Spleen (tissue), 11 donors: ENCODE results near the gene ZNF525. TPM values are rescaled to one million over a fixed set of nuclear protein-coding genes. Genes with fewer than 3 reads are reported as not detected.
"Not testable (repeated sequence)": the region's sequence is repeated elsewhere in the genome, so short reads cannot be mapped to it uniquely, and the experiment has no call there.

Source experiments
- DNase-seq: peaks from one replicate; pipeline ENCODE4 v3.0.0-alpha.2; 2020
- H3K27ac ChIP-seq, 8 donors: fragments of 200-600 bp; sonication (generic) in 7 of 8; 1 replicate in 4 of 8; 2 replicates in 4 of 8; pipeline versions ENCODE4 v1.5.0 to v1.8.0; 2016 to 2021; ENCODE audit warnings: inconsistent platforms in 4 of 8, mild to moderate bottlenecking in 4 of 8, moderate library complexity in 1 of 8
- H3K27me3 ChIP-seq, 7 donors: fragments of 200-600 bp; sonication (generic) in 6 of 7; replicated peaks in 1 of 7; 1 replicate in 4 of 7; 2 replicates in 3 of 7; pipeline versions ENCODE4 v1.5.0 to v1.8.0; 2016 to 2021; ENCODE audit warnings: inconsistent platforms in 3 of 7, mild to moderate bottlenecking in 1 of 7
- H3K36me3 ChIP-seq, 6 donors: fragments of 200-600 bp; sonication (generic) in 5 of 6; 1 replicate in 4 of 6; 2 replicates in 2 of 6; pipeline versions ENCODE4 v1.5.0 to v1.8.0; 2016 to 2021; ENCODE audit warnings: inconsistent platforms in 2 of 6
- H3K4me1 ChIP-seq, 6 donors: fragments of 200-600 bp; sonication (generic) in 5 of 6; 1 replicate in 3 of 6; 2 replicates in 3 of 6; pipeline versions ENCODE4 v1.5.0 to v1.8.0; 2016 to 2021; ENCODE audit warnings: inconsistent platforms in 3 of 6
- H3K4me3 ChIP-seq, 8 donors: fragments of 200-600 bp; sonication (generic) in 7 of 8; 1 replicate in 4 of 8; 2 replicates in 4 of 8; pipeline versions ENCODE4 v1.5.0 to v1.8.0; 2016 to 2021; ENCODE audit warnings: inconsistent platforms in 4 of 8, mild to moderate bottlenecking in 4 of 8, moderate library complexity in 2 of 8
- H3K9me3 ChIP-seq, 8 donors: fragments of 200-600 bp; sonication (generic) in 7 of 8; 1 replicate in 4 of 8; 2 replicates in 4 of 8; pipeline versions ENCODE4 v1.5.0 to v1.8.0; 2016 to 2021; ENCODE audit warnings: inconsistent platforms in 4 of 8
- CTCF ChIP-seq, 11 experiments: fragments of 200-600 bp in 7 of 11; fragments of 450-650 bp in 4 of 11; sonication (generic) in 4 of 11; IDR thresholded peaks in 8 of 11; conservative IDR thresholded peaks in 3 of 11; 1 replicate in 7 of 11; 2 replicates in 4 of 11; pipeline versions ENCODE4 v1.4.0 to v1.8.0; 2016 to 2021; ENCODE audit warnings: antibody characterized with exemption in 11 of 11, inconsistent platforms in 4 of 11, mild to moderate bottlenecking in 1 of 11
- POLR2A ChIP-seq, 3 donors: fragments of 450-650 bp; IDR thresholded peaks; one replicate each; pipeline ENCODE4 v1.5.1; 2017; ENCODE audit warnings: antibody characterized with exemption in 3 of 3, mild to moderate bottlenecking in 1 of 3
- POLR2AphosphoS5 ChIP-seq, 3 donors: sonication (generic); formaldehyde crosslinking; IDR thresholded peaks; one replicate each; pipeline ENCODE4 v1.5.1; 2017; ENCODE audit warnings: antibody characterized with exemption in 3 of 3
- WGBS, 5 donors: extraction: QIAGEN DNeasy Blood & Tissue Kit in 3 of 5; methylation state at CpG; one replicate each; pipeline versions ENCODE4 v1.1.5 to v1.1.7; 2013 to 2018; 5-methylcytosine and 5-hydroxymethylcytosine counted together
- intact Hi-C: fragments of 100-400 bp; cut with DNase I; formaldehyde crosslinking; loops from one replicate; pipeline ENCODE4 v1.15.0; 2023; ENCODE audit warnings: low total_unique reads
- polyA plus RNA-seq, 3 donors: library from polyadenylated mRNA; stranded (reverse); fragments of 200-250 nt; gene quantifications; one replicate each; pipeline ENCODE4 v1.2.1, GENCODE V29; 2013
- total RNA-seq, 7 donors: library from RNA; depleted of rRNA in 3 of 7; stranded (reverse); fragments of >200 nt in 3 of 7; fragmentation: NEBNext Ultra II Directional in 4 of 7; extraction: Animal tissue kit (Norgen Biotek cat#: 25700) in 4 of 7; gene quantifications; one replicate each; pipeline versions ENCODE4 v1.1.0 to v1.2.1, GENCODE V29; 2016 to 2021
- donor health status: healthy with polysubstance abuse.
- donor health status: DM: no; HTN: no; CAD: no; lungs with moderate emphysema.
- donor health status: DM: no; HTN: no; CAD: no.
- donor health status: Bipolar disorder and iron deficiency.
- donor health status: healthy.
- donor health status: DM: no; HTN: no; CAD: no.
- donor health status: DM: yes; HTN: yes; CAD: no.

Gene ZNF525
- total and polyA plus RNA-seq, 10 donors, result 6.1 to 20.6 (median 10.1) TPM

- Histone ChIP-seq H3K9me3 (peaks cover 0 to 50% (median 19%) of the 10 kb centered on the region in 8 donors), H3K27ac (peak within 1 kb of the TSS; percentile 32 to 83 (median 74)), H3K27me3 (peaks cover 0 to 5% (median 0%) of the 10 kb centered on the region in 7 donors), H3K4me3 (peak within 1 kb of the TSS; percentile 60 to 90 (median 74)), H3K4me1 (peaks cover 0 to 33% (median 24%) of the 10 kb centered on the region in 6 donors), H3K36me3 (peaks cover 0 to 26% (median 7%) of the 10 kb centered on the region in 6 donors)
- DNase-seq, result peak; percentile 98
- intact Hi-C loops, result no loop called here
- 0 to 1% (median 1%) methylated on average over 42 to 61 of the region's 61 CpGs for WGBS, 5 donors
- no peak for TF ChIP-seq CTCF (IDR thresholded peaks at IDR 0.05 in 8 of 11, conservative IDR thresholded peaks at IDR 0.05 in 3 of 11)
- peak; percentile 93 to 96 (median 94) for TF ChIP-seq POLR2AphosphoS5 (IDR thresholded peaks at IDR 0.05)
- TF ChIP-seq POLR2A (IDR thresholded peaks at IDR 0.05), result no peak
These were observed 31.7 kb upstream of the ZNF525 start, which contains the start of gene ZNF845 for GRCh38 chr19:53333463-53334449. Gene ZNF845 (plus strand): TSS chr19:53333749. CDS start chr19:53341308, 7,559 bp downstream.

GRCh38 chr19:53344403-53344802 is 21.1 kb upstream of the ZNF525 start:
- H3K9me3 ChIP-seq, result peaks cover 8 to 100% (median 95%) of the 10 kb centered on the region in 8 donors
- H3K27ac ChIP-seq, H3K27me3 ChIP-seq, H3K4me1 ChIP-seq, intact Hi-C loops, H3K4me3 ChIP-seq, DNase-seq: not testable (repeated sequence)
- WGBS, 5 donors, result 95 to 99% (median 97%) methylated on average over 4 of the region's 4 CpGs
- peaks cover 20 to 100% (median 93%) of the 10 kb centered on the region in 6 donors for H3K36me3 ChIP-seq

- H3K4me1 ChIP-seq, result no peaks in the 10 kb centered on the region
- no peak overlapping the region for H3K4me3 ChIP-seq
- intact Hi-C loops, result no loop called here
- H3K27ac ChIP-seq, result no peak overlapping the region
- no peaks in the 10 kb centered on the region for H3K27me3 ChIP-seq
- H3K36me3 ChIP-seq, result peaks cover 11 to 32% (median 16%) of the 10 kb centered on the region in 6 donors
- DNase-seq, result no peak
- peaks cover 41 to 96% (median 92%) of the 10 kb centered on the region in 8 donors for H3K9me3 ChIP-seq
- no peak for TF ChIP-seq POLR2A (IDR thresholded peaks at IDR 0.05)
- TF ChIP-seq POLR2AphosphoS5 (IDR thresholded peaks at IDR 0.05), result no peak
- TF ChIP-seq CTCF (IDR thresholded peaks at IDR 0.05 in 8 of 11, conservative IDR thresholded peaks at IDR 0.05 in 3 of 11), result no peak
- 97 to 100% (median 98%) methylated on average over 1 of the region's 1 CpG for WGBS, 5 donors
These were observed 9.8 kb upstream of the ZNF525 start for GRCh38 chr19:53355739-53356138.

GRCh38 chr19:53357821-53358581 is 7.5 kb upstream of the ZNF525 start:
- H3K9me3 ChIP-seq, result peaks cover 27 to 73% (median 69%) of the 10 kb centered on the region in 8 donors
- peak overlapping the region in 1 of 8 donors; percentile 11 for H3K4me3 ChIP-seq
- no peak for TF ChIP-seq CTCF (IDR thresholded peaks at IDR 0.05 in 8 of 11, conservative IDR thresholded peaks at IDR 0.05 in 3 of 11)
- no peak for TF ChIP-seq POLR2A (IDR thresholded peaks at IDR 0.05)
- no peak for TF ChIP-seq POLR2AphosphoS5 (IDR thresholded peaks at IDR 0.05)
- H3K27ac ChIP-seq, result no peak overlapping the region
- H3K4me1 ChIP-seq, result no peaks in the 10 kb centered on the region
- no peaks in the 10 kb centered on the region for H3K27me3 ChIP-seq
- 61 to 74% (median 67%) methylated on average over 31 to 35 of the region's 35 CpGs for WGBS, 5 donors
- H3K36me3 ChIP-seq, result peaks cover 0 to 9% (median 0%) of the 10 kb centered on the region in 6 donors
- intact Hi-C loops, result no loop called here
- no peak for DNase-seq

GRCh38 chr19:53360056-53360455 is 5.4 kb upstream of the ZNF525 start:
- H3K27me3 ChIP-seq, H3K4me3 ChIP-seq, H3K4me1 ChIP-seq, H3K27ac ChIP-seq, DNase-seq, H3K36me3 ChIP-seq: not testable (repeated sequence)
- 86 to 95% (median 90%) methylated on average over 5 to 10 of the region's 10 CpGs for WGBS, 5 donors
- peaks cover 15 to 55% (median 49%) of the 10 kb centered on the region in 8 donors for H3K9me3 ChIP-seq
- intact Hi-C loops, result loop anchor here (10.0 kb wide), 1 partner anchor 165 kb away; the partner anchor contains the start of gene ZNF665
